C1 segment of cervical spinal cord (tissue), 14 donors: Measurements from ENCODE around the gene AIG1.

Experiments
- DNase-seq, 14 donors: peaks; one replicate each; lab custom pipeline; 2025; lab: John Stamatoyannopoulos, UW

The AIG1 gene

DNA sequence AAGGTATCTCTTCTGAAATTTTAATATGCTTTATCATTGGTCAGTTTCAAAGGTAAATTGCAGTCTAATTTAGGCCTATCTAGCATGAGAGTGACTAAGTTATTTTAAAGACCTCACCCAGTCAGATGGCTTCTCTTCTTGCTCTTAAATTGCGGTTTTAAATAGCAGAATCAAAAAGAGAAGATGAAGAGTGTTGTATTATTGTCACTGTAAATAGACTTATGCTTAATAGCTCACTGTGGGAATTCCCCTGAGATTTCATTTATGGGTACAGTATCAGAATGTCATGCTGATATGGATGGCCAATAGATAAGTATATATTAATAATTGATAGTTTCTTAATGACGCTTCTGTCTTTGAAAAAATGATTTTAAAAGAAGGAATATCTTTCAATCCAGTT lies 35.7 kb downstream of the AIG1 start:
- no peak for DNase-seq

DNA sequence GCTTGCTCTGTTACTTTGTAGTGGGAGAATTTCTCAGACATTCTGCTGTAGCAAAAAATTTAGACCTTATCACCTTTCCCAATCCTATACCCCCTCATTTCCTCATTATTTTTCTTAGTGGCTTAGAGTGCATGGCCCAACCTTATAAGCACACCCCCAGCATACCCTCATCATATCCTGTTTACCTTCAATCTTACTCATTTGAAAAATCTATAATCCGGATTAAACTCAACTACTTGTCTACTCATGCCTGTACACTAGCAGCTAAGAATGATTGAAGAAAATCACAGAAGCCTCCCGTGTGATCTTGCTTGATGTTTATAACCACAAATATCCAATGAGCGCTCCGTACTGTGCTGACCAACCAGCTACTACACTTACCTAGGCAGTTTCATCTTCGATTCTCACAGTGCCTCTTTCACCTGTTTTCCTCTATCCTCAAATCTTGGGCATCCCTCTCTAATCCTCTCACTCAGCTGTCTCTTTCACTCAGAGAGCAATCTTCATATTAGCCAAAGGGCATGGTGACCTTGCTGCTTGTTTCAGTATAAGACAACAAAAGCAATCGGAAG lies 36.6 kb downstream of the AIG1 start:
- no peak for DNase-seq

GRCh38 chr6:143098054-143098671 lies 37.5 kb downstream of the AIG1 start:
- no peak for DNase-seq

- DNase-seq = no peak
These were observed 39.0 kb downstream of the AIG1 start for GRCh38 chr6:143099647-143100046.

GRCh38 chr6:143100429-143100828 lies 39.7 kb downstream of the AIG1 start:
- DNase-seq = no peak

DNA sequence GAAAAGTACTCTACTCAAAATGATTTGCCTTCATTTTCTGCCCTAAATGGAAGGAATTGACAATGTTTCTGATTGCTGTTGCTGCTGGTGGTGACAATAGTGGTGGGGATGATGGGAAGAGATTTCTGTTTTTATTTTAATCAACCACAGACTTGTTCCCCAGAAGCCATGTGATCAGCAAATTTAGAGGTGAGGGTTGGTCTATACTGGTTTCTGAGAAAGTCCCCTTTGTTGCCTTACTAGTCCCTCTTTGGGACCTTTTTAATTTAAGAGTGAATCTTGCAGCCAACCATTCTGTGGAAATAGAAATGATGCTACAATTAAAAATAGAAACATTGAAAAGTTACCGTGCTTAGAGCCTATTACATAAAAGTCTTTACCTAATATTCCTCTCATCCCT lies 43.2 kb downstream of the AIG1 start:
- DNase-seq = no peak

- no peak for DNase-seq
These were observed 46.8 kb downstream of the AIG1 start for GRCh38 chr6:143107440-143107839.

- no peak for DNase-seq
These were observed 47.4 kb downstream of the AIG1 start for GRCh38 chr6:143107911-143108761.

DNA sequence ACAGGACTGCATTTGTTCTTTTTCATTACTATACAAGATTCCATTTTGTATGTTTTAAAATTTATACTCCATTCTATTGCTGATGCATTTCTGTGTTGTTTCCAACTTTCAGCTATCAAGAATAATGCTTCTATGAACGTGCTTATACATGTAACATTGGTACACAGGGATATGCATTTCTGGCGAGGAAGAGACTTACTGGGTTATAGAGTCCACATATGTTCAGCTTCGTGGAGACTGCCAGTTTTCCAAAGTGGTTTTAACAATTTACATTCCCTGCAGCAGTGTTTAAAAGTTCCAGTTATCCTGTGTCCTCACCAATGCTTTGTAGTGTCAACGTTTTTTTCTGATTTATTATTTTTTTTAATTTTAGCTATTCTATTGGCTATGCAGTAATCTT lies 48.5 kb downstream of the AIG1 start:
- no peak for DNase-seq

GRCh38 chr6:143110572-143110971 lies 49.9 kb downstream of the AIG1 start:
- DNase-seq = no peak

DNA sequence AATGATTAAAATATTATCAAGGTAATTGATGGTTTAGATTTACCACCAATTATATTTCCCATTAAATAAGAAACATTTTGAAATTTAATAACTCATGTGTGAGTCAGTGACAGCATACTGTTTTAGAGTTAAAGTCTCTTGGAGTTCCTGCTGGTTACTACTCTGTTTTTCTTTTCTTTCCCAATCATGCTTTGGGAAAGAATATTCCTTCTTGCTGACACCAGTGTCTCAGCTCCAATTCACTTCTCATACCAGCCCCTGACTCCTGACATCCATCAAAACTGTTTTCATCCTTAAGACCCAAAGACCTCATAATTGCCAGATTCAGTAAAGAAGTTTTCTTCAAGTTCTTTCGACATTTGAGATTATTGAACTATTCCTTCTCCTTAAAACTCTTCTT lies 50.3 kb downstream of the AIG1 start:
- no peak for DNase-seq

DNA sequence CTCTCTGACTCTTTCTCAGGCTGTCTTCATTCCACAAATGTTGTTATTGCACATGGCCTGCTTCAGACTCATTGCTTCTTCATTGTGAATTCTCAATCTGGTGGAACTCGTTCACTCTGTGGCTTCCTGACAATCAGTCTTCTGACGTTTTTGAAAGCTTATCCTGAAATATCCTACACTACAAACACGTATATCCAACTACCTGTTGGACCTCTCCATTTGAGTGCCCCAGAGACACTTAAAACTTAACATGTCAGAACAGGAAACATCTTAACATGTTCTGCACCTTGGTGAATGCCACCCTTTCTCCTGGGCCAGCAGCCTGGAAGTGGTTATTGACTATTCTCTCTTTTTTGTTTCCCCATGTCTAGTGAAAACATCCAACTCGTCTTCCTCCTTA lies 50.8 kb downstream of the AIG1 start:
- no peak for DNase-seq

- no peak for DNase-seq
These were observed 51.5 kb downstream of the AIG1 start for GRCh38 chr6:143112084-143112768.

- no peak for DNase-seq
These were observed 52.1 kb downstream of the AIG1 start for GRCh38 chr6:143112837-143113236.

DNA sequence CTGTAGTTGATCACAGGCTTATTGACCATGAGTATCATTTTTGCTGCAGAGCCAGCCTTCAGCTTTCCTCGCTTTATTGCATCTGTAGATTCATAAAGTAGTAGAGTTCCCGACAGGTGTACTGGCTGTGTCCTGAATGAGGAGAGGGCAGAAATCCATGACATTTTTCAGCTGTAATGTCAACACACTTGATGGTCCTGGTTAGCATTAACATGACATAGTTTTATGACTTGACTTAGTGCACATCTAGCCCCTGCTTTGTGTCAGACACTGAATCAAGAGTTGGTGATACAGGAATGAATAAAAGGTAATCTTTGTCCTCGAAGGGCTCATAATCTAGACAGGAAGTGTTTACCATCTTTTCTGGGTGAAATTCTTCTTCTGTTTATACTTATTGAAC lies 55.0 kb downstream of the AIG1 start:
- DNase-seq = no peak

GRCh38 chr6:143117108-143117507 lies 56.4 kb downstream of the AIG1 start:
- DNase-seq = no peak

- DNase-seq = no peak
These were observed 58.6 kb downstream of the AIG1 start for GRCh38 chr6:143119260-143119659.

DNA sequence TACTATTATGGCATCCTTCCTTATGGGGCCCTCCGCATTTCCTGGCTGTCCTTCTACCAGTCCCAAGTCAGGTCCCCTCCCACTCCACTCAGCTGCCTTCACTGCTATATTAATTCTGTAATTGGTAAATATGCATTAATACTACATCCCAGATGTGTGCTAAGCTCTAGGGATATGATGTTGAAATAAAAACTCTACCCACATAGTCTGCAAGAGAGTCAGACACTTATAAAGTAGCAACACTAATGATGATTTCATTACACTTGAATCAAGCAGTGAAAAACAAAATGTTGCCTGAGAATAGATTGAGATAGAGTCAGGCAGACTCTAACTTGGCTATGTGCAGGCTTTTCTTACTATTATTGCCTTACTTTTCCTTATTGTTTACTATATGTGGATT lies 62.4 kb downstream of the AIG1 start:
- DNase-seq = no peak

DNA sequence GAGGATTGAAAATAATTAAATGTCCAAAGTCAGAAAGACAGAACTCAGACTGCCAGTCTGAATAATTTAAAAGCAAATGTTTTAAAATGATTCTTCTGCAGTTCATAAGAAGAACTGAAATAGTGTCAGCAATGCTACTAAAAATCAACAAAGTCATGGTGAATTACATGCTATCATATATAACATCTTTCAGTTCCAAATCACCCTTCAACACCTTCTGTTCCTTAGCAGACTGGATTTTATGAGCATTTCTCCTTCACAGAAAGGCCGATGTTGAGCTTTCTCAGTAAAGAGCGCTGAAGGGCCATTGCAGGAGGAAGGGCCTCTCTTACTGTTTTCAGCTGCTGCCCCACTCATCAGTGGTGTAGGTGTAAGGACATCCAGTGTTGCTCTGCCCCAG lies 63.3 kb downstream of the AIG1 start:
- no peak for DNase-seq

DNA sequence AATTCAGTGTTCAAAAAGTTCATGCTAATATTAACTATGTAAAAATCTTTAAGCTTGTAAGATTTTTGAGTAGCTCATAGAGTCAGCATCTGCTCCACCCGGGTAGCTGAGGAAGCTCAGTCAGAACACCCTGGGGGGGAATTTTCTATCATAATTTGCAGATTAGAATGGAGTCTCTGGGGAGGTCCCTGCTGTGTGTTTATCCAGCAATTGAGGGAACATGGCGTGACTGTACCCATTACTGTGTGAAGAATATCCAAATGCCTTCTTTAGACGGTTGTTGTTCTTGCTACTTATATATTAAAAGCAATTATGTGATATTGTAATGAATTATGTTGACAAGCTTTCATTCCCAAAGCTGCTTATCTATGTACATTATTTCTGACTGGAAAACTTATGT lies 64.8 kb downstream of the AIG1 start:
- no peak for DNase-seq

GRCh38 chr6:143125864-143126573 lies 65.3 kb downstream of the AIG1 start:
- no peak for DNase-seq

DNA sequence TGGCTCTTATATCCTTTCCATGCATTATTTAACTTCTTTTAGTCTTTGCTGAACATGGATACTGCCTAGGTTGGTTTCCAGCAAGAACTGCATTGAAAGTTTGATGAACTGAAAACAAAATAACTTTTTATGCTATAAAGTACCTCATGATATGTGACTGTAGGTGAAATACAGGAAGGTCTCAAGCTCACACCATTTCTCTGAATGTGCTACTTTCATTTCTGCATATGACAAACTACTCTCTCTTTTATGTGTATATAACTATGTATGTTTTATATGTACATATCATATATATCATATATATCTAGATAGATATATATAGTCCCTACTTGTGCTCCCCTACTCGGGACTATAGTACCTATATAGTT lies 65.9 kb downstream of the AIG1 start:
- no peak for DNase-seq
